GM12878 (cell line): ENCODE measurements around the gene PTPN13. TPM values are rescaled to one million over a fixed set of nuclear protein-coding genes. Genes with fewer than 3 reads are reported as not detected.

ENCODE experiments used
- BCLAF1 ChIP-seq: fragments of 450-650 bp; IDR thresholded peaks from 2 replicates; pipeline ENCODE4 v1.6.1; 2017; ENCODE audit warnings: antibody characterized with exemption, mild to moderate bottlenecking, moderate library complexity
- CEBPB ChIP-seq, 2 experiments: fragments of 150-350 bp in 1 of 2; IDR thresholded peaks; 2 replicates each; pipeline ENCODE4 v1.6.1; 2012 to 2014; ENCODE audit warnings: low read depth in 2 of 2, low read length in 2 of 2, borderline replicate concordance in 1 of 2, inconsistent platforms in 1 of 2
- CTCF ChIP-seq, 3 experiments: IDR thresholded peaks in 2 of 3; conservative IDR thresholded peaks in 1 of 3; 2 replicates each; pipeline ENCODE4 v1.5.1; 2011; ENCODE audit warnings: low read depth in 3 of 3, low read length in 3 of 3, mild to moderate bottlenecking in 3 of 3, control low read depth in 2 of 3, moderate library complexity in 2 of 3, inconsistent platforms in 1 of 3, mixed read lengths in 1 of 3; ENCODE audit not compliant: control insufficient read depth in 2 of 3, insufficient read depth in 1 of 3; ENCODE audit errors: extremely low read depth in 1 of 3
- E2F8 ChIP-seq: fragments of 450-650 bp; IDR thresholded peaks from 2 replicates; pipeline ENCODE4 v1.6.1; 2018; ENCODE audit warnings: mild to moderate bottlenecking, low read depth, moderate library complexity; ENCODE audit not compliant: partially characterized antibody
- E4F1 ChIP-seq: fragments of 450-650 bp; IDR thresholded peaks from 2 replicates; pipeline ENCODE4 v1.6.1; 2018; ENCODE audit warnings: borderline replicate concordance, mild to moderate bottlenecking; ENCODE audit not compliant: partially characterized antibody
- KAT2A ChIP-seq: conservative IDR thresholded peaks from 2 replicates; pipeline ENCODE4 v1.6.1; 2011; ENCODE audit warnings: low read depth, low read length; ENCODE audit not compliant: control insufficient read depth
- MTA3 ChIP-seq: IDR thresholded peaks from 2 replicates; pipeline ENCODE4 v1.6.1; 2012; ENCODE audit warnings: low read length, inconsistent platforms, borderline replicate concordance
- PBX3 ChIP-seq: IDR thresholded peaks from 2 replicates; pipeline ENCODE4 v1.6.1; 2011; ENCODE audit warnings: mild to moderate bottlenecking, low read depth, low read length, moderate library complexity; ENCODE audit not compliant: insufficient replicate concordance
- SIX5 ChIP-seq: IDR thresholded peaks from 2 replicates; pipeline ENCODE4 v1.6.1; 2011; ENCODE audit warnings: mild to moderate bottlenecking, low read depth, low read length, moderate library complexity; ENCODE audit not compliant: severe bottlenecking
- TAF1 ChIP-seq: IDR thresholded peaks from 2 replicates; pipeline ENCODE4 v1.6.1; 2011; ENCODE audit warnings: mild to moderate bottlenecking, low read depth, low read length, borderline replicate concordance
- TBL1XR1 ChIP-seq: IDR thresholded peaks from 2 replicates; pipeline ENCODE4 v1.6.1; 2012; ENCODE audit warnings: low read depth, low read length, improper control_type of control experiment
- ZNF217 ChIP-seq: fragments of 450-650 bp; IDR thresholded peaks from 2 replicates; pipeline ENCODE4 v1.6.1; 2017; ENCODE audit warnings: antibody characterized with exemption, mild to moderate bottlenecking
- polyA plus RNA-seq, 11 experiments: library from polyadenylated mRNA; depleted of rRNA in 4 of 11; unstranded in 6 of 11; stranded (reverse) in 5 of 11; fragments of >200 nt; fragmentation: Nextera tagmentation in 4 of 11; fragmentation: Illumina TruSeq in 1 of 11; extraction: Ambion mirVana in 4 of 11; extraction: Trizol in 1 of 11; gene quantifications; 1 replicate in 1 of 11; 2 replicates in 10 of 11; pipeline versions ENCODE4 v1.2.1 to v1.2.3, GENCODE V29; 2011 to 2016; ENCODE audit warnings: inconsistent platforms in 2 of 11, missing spikeins in 2 of 11, low read depth in 1 of 11
- total RNA-seq, 4 experiments: library from RNA; depleted of rRNA in 3 of 4; stranded (reverse); fragments of >200 nt in 3 of 4; fragmentation: Illumina TruSeq in 1 of 4; extraction: Trizol in 1 of 4; gene quantifications; 2 replicates each; pipeline versions ENCODE4 v1.2.1 to v1.2.3, GENCODE V29; 2013 to 2021
- TF ChIP-seq, protein P1 (sequence below): fragments of 150-350 bp; IDR thresholded peaks from 2 replicates; pipeline ENCODE4 v1.6.1; 2014; ENCODE audit warnings: mild to moderate bottlenecking, low read depth, low read length

PTPN13 gene
- total and polyA plus RNA-seq, 10 of the 15 experiments (the other 5 are each of a cell fraction or from before 2014, with no cell fraction given): 8.5 to 69.4 (median 33.9) TPM

DNA sequence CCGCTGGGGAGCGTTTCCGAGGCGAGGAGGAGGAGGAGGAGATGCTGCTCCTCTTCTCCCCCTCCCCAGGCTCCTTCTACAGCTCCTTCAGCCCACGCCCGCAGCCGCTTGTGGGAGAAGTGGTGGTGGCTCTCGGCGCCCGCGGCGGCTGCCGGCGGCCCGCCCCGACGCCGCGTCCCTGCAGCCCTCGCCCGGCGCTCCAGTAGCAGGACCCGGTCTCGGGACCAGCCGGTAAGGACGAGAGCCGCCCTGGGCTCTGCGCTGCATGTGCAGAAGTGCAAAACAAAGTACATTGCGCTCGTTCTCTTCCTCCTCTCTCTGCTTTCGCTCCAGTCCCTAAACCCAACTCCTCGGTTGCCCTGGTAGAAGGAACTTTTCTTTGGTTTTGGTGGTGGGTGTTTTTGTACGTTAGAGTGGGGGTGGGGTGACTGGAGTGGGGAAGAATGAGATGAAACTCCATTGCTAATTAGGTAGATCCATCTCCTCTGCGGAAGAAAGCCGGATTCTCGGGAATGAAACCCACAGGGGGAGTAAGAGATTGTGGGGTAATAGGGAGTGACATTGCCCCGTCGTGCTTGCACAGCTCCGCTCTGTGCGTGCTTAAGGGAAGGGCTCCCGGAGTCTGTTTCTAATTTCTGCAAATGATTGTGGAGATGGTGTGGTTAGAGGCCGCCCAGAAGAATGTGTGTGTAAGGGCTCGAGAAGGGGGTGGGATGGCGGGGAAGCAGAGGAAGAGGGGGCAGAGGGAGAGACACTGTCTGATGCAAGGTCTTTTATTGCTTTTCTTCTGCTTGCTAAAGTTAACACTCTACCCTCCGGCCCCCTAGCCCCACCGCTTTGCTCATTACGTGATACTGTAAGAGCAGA lies 677 bp downstream of the PTPN13 start (continued):
- TF ChIP-seq E2F8: no peak
- no peak for TF ChIP-seq TAF1
- TF ChIP-seq BCLAF1: no peak
- no peak for TF ChIP-seq KAT2A
- TF ChIP-seq, protein P1, sequence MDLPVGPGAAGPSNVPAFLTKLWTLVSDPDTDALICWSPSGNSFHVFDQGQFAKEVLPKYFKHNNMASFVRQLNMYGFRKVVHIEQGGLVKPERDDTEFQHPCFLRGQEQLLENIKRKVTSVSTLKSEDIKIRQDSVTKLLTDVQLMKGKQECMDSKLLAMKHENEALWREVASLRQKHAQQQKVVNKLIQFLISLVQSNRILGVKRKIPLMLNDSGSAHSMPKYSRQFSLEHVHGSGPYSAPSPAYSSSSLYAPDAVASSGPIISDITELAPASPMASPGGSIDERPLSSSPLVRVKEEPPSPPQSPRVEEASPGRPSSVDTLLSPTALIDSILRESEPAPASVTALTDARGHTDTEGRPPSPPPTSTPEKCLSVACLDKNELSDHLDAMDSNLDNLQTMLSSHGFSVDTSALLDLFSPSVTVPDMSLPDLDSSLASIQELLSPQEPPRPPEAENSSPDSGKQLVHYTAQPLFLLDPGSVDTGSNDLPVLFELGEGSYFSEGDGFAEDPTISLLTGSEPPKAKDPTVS: no peak
- TF ChIP-seq CEBPB (IDR thresholded peaks at IDR 0.05; ENCODE audit: borderline replicate concordance in 1 of 2, low read depth in 2 of 2, low read length in 2 of 2): no peak
- no peak for TF ChIP-seq SIX5
- TF ChIP-seq PBX3: no peak
- no peak for TF ChIP-seq ZNF217
- no peak for TF ChIP-seq TBL1XR1
- TF ChIP-seq E4F1: no peak
- TF ChIP-seq CTCF (IDR thresholded peaks at IDR 0.05 in 2 of 3, conservative IDR thresholded peaks at IDR 0.05 in 1 of 3; ENCODE audit: control insufficient read depth in 2 of 3, extremely low read depth in 1 of 3, insufficient read depth in 1 of 3, low read depth in 3 of 3, low read length in 3 of 3): peak in 2 of 3 experiments; percentile 8 to 31; a peak in 1 of 6 replicates
- no peak for TF ChIP-seq MTA3
